PC-9 (cell line): ENCODE results near the gene MTHFD1L.

Experiments
- CTCF ChIP-seq: fragments of 200-600 bp; sonication (generic); conservative IDR thresholded peaks from 2 replicates; pipeline ENCODE4 v1.6.1; 2017; ENCODE audit warnings: mixed run types, antibody characterized with exemption, mild to moderate bottlenecking, moderate library complexity
- EZH2 ChIP-seq: fragments of 200-600 bp; sonication (generic); IDR thresholded peaks from 2 replicates; pipeline ENCODE4 v1.8.0; 2017; ENCODE audit warnings: antibody characterized with exemption, low read depth

GRCh38 chr6:151113641-151114040 lies 248.1 kb downstream of the MTHFD1L start:
- no peak for TF ChIP-seq EZH2
- no peak for TF ChIP-seq CTCF
